NCI-H2227 (cell line): ENCODE measurements around the gene KLHL33.

ENCODE experiments used
- DNase-seq: peaks from one replicate; lab custom pipeline; 2025; ENCODE audit not compliant: unreplicated experiment; lab: John Stamatoyannopoulos, UW

The KLHL33 gene

DNA sequence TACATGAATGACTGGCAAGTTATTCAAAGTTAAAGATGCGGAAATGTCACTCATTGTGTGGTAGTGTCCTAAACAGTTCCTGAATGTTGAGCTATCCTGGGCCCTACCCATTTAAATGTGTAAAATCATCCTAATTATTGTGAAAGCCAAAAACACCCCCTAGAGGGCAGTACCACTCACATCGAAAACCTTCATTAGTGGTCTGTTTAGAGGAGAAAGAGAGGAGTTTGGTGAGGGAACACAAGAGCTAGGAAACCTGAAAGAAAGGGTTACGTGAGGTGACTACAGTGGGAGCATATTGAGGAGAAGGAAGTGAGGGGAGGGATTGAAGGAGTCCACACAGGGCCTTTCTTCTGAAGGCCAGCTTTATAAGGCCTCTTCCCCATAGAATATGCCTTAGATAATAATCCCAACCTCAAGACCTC is 20.2 kb downstream of the KLHL33 start:
- peak; percentile 54 for DNase-seq

DNA sequence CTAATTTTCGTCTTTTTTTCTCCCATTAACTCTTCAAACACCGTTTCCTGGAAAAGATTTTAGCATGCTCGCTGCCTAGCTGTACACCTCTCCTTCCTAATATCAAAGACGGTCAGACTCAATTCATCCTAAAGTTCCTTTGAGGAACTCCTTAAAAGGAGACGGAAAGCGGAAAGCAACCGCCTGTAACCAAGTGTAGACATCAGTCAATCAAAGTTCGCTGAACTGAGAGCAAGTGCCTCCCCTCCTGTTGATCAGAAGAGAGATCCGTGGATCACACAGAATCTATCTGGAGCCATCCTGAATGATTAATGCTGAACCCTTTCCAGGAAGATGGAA is 22.3 kb downstream of the KLHL33 start:
- DNase-seq, result peak; percentile 18

DNA sequence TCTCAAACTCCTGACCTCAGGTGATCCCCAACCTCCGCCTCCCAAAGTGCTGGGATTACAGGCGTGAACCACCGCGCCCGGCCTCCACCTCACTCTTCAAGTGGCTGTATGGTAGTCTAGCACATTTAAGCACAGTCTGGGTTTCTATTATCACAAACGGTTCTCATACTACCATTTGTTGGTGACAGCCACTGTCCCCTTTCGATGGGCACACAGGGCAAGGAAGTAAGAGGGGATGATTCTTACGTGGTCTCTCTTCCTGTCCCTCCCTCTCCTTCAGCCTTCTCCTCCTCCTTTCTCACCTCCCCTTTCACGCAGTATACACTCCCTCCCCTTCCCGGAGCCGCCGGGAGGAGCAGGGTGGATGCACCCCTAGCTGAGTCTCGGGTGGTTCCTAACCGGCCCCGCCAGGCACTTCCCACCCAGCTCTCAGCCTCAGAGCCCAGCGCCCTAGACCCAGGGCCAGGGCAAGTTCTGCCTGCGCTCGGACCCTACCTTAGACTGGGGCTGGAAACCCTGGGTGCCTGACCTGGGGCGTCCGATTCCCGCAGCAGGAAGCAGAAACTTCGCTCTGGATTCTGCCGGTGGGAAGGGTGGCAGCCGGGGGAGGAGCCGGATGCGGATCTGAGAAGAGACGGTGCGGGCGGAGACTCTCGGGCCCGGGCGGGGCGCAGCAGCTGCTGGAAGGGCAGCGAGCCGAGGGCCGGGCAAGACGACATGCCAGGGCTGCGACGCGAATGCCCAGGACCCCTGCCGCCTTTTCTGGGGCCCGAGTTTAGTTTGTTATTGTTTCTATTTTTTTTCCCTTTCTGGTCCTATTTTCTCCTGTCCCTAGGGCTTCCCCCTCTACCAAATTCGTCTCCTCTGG is 22.9 kb downstream of the KLHL33 start, which contains the start of gene TEP1:
TEP1 (minus strand) TSS at position 626 of the 868 bp plus-strand sequence. CDS start 5,062 bp downstream, outside the sequence.
- DNase-seq, result peak; percentile 86

DNA sequence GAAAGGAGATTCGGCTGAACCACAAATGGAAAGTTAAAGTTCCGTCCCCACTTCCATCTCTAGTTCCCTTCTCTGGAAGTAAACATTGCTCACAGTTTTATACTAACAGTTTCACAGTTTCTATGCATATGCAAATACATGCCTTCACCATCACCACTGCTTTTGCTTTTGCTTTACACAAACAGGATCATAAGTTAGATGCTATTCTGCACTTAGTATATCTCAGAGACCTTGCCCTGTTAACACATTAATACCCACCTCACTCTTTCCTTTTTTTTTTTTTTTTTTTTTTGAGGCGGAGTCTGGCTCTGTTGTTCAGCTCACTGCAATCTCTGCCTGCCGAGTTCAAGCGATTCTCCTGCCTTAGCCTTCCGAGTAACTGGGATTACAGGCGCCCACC is 23.6 kb downstream of the KLHL33 start:
- DNase-seq, result no peak

DNA sequence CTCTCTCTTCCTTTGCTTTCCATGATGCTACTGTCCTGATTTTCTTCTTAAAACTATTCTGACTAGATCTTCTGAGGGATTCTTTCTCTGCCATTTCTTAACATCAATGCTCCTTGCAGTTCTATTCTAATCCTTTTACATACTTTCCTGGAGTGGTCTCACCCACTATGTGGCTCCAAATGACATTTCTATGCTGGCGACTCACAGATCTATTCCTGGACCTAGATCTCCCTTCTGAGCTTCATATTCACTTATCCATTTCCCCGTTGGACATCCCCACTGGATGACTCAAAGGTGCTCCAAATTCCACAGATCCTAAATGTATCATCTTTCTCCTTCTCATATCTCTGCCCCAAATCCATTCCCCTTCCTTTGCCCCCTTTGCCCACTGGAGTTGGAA is 26.7 kb downstream of the KLHL33 start:
- no peak for DNase-seq

DNA sequence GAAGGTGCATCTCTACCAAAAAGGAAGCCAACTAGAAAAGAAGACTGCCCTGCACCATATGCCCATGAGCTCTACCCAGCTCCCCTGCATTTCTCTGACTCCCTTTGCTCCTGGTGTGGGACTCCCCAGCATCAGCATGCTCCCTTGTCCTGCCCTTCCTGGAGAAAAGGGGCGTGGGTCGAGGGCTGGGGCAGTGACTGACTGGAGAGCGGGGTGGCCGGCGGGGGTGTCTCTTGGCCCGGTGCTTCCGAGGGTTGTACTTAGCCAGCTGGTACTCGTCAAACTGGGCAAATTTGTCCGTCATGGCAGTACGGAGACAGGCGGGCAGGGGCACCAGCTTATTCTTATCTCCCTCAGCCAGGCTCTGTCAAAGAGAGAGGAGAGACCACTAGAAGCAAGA is 32.4 kb downstream of the KLHL33 start:
- no peak for DNase-seq

DNA sequence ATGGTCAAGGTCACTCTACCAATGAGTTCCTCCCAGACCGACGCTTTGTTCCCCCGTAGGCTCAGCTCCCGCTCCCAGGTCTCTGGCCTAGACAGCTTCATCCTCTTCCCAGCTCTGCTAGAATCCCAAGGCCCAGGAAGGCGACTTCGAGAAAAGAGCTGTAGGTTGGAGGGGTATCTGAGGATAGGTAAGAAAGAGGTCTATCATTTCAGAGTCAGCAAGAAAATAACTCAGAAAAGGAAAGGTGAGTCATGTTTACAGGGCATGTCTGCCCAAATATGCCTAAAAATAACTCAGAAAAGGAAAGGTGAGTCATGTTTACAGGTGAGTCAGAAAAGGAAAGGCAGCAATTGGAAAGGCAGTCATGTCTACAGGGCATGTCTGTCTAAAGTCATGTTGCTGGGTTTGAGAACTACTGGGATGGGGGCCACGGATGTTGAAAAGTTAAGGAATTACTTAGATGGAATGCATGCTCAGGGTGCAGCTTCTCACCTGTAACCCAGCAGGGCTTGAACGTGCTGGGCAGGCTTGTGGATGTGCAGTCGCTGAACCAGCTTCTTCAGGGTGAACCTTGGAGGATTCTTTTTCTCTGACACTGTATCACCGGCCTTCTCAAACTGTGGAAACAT is 34.9 kb downstream of the KLHL33 start:
- DNase-seq, result no peak

DNA sequence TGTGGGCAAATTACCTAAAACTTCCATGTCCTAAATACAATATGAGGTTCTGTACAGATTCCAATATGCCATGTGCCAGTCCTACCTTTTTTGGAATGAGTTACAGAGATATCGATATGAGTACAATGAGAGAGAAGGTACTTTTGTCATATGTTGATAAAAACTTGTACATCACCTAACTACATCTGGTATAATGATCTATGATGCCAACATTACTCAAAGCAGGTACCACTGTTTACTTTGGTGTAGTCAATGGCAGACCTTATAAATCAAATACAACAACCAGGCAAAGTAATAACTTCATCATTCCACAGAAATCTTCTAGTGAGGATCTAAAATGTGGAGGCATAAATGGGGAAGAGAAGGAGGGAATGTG is 35.4 kb downstream of the KLHL33 start:
- no peak for DNase-seq

DNA sequence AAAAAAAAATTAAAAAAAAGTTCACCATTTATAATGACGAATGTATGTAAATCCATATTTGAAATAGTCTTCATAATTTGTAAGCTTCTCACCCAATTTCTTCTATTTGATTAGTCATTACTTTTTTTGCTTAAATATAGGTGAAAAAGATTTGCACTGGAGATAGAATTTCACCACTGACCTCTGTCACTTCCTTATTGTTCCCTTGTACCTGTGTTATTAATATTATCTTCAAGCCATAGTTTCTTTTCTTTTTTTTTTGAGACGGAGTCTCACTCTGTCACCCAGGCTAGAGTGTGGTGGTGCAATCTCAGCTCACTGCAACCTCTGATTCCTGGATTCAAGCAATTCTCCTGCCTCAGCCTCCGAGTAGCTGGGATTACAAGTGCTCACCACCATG is 38.5 kb downstream of the KLHL33 start:
- no peak for DNase-seq

DNA sequence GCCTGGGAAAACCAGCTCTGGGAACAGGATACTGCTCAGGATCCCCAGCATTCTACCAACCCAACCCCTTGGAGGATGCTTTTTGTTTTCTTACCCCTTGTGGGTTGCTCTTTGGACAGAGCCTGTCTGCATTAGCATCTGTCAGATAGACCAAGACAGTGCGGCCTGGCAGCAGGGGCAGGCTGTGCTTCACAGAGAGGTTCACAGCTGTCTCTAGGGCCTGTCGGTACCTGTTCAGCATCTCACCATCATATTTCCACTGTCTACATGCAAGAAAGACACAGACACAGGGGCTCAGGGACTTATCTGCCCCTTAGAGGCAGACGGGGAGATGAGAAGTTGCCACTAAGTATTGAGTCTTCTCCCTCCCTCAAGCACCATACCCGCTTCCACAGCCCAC is 44.5 kb downstream of the KLHL33 start:
- no peak for DNase-seq

DNA sequence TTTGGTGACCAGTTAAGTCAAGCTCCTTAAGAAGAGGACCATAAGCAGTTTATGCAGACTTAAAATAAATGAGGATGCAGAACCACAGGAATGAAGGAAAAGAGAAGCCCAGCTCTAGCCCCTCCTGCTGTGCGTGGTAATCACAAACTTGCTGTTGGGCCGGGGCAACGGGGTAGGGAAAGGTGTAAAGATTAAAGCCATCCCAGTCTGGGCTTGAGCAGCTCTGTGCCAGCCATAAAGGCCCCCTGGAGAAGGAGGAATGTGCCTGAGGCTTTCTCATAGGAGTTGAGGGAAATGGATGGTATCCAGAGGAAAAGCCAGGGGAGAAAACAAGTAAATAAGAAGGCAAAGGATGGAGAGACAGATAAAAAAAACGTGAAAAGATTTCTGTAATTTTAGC is 47.8 kb downstream of the KLHL33 start:
- DNase-seq, result no peak

DNA sequence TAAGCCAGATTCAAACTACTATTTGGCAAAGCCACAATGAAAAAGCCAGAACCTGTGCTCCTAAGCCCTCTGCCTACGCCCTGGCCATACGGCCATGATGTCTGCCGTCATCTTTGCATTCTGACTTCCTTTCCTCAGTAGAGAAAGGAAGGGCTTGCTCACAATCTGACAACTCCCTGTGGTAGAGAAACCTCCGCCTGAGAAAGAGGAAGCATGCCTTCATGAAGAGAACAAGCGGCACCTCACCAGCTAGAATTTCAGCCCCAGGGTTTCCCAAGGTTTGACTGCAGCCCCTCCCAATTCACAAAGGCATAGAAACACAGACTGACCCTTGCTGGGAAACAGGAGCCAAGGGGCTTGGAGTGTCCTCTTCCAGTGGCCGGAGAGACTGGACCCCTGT is 48.4 kb downstream of the KLHL33 start:
- DNase-seq, result no peak

DNA sequence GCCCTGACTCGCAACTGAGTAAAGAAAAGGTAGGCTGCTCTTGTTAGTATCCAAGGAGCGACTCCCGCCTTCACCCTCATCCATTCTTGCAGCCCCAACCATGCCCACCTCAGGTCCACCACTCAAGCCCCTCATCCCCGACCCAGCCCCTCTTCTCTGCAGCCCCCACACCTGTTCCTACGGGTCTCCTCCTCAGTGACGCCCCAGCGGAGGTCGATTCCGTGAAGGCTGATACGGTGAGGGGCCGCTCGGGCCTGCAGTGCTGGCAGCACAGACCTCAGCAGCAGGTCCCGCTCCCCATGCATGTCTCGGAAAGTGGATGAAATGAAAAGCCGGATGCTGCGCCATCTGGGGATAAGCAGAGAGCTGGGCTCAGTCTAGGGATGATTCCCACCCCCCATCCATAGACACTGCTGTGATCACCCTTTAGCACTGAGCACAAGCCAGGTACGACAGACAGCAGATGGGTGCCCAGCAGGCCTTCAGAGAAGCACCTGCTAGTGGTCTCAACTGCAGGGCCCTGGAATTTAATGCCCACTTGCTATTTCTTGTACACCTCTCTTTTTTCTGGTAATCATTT is 49.6 kb downstream of the KLHL33 start:
- no peak for DNase-seq

DNA sequence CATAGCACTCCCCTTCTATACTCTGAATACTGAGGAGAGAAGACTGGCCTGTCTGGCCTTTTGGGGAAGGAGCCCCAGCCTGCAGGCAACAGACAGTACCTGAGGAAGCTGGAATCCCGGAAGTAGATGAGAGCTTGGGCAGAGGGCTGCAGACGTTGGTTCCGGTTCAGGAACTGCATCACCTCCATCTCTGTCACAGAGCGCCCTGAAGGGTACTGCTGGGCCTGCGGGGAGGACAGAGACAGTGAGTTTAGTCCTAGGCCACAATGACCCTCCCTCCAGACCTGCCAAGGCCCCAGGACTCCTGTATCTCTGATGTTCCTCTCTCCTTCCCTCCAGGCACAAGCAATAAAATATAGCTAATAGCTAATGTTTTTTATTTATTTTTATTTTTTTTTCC is 51.1 kb downstream of the KLHL33 start:
- no peak for DNase-seq

DNA sequence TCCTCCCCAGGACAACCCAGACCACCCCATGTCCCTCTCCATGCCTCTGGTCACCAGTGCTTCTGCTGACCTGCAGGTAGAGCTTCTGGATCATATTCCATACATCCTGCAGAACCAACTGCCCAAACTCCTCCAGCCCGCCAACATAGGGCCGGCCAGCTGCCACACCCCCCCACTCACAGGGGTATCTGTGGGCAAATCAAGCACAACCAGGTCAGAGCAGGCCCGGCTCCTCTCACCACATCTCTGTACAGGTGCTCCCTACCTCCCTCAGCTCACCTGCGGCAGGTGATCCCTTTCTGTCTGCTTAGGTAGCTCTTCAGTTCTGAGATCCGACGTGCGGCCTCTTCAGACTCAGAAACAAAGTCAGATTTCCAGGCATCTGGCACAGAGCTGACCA is 51.6 kb downstream of the KLHL33 start:
- no peak for DNase-seq

DNA sequence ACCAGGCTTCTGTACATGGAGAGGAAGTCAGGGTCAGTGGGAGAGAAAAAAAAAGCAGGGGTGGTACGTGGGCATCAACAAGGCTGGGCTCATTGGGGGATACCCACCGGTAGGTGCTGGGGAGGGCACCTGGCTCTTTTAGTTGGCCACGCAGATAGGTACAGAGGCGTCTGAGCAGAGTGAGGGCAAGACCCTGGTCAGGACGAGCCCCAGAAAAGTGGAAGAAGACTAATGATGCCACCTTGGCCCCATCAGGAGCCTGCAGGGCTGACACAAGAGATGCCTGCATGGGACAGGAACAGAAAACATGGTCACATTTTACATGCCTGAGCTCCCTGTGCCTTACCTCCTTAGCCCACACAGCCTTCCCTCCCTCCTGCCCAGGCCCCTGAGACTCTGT is 52.3 kb downstream of the KLHL33 start:
- no peak for DNase-seq

DNA sequence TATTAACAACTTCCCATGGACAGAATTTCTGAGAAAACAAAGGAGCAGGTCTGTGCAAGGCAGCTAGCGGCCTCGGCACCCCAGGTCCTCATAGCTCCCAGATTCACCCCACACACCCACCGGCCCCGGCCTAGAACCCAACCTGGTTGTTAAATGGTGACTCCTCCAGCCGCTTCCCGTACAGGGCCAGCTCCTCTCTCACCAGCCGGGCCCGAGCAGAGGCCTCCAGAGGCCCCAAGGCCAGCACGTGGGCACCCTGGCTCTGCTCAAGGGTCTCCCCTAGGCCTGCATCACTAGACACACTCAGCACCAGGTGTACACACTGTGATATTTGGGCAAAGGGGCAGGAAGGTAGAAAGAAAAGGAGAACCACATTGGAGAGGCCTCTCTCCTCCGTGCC is 52.9 kb downstream of the KLHL33 start:
- no peak for DNase-seq

DNA sequence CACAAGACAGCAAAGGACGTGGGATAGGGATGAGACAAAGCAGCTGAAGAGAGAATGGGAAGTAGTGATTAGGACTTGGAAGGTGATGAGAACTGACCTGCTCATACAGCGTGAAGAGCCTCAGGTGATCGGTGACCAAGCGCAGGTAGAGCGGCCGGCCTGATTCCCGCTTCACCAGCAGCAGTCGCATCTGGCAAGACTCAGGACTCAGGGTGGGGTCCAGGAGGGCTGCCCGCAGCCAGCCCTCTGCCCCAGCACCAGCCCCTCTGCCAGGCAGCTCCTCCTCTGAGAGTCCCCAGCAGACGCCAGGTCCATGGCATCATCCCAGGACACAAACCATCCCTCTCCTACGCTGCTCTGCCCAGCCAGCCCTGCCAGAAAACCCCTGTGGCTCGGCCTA is 53.4 kb downstream of the KLHL33 start:
- no peak for DNase-seq

DNA sequence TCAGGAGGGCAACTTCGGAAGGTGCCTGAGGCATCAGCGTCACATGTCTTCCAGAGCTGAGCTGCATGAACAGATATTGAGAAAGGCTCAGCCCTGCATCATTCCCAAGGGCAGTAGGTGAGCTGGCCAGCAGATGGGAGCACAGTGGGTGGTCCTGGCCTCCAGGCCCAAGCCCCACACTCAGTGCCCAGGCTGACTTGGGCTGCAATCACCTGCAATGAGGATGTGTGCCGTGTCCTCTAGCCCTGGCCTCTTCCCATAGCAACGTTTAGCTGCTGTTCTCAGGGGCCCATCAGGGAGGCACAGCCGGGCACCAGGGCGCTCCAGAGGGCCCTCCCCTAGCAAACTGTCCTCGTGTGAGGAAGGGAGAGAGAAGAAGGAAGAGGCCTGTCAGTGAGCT is 54.6 kb downstream of the KLHL33 start:
- no peak for DNase-seq

DNA sequence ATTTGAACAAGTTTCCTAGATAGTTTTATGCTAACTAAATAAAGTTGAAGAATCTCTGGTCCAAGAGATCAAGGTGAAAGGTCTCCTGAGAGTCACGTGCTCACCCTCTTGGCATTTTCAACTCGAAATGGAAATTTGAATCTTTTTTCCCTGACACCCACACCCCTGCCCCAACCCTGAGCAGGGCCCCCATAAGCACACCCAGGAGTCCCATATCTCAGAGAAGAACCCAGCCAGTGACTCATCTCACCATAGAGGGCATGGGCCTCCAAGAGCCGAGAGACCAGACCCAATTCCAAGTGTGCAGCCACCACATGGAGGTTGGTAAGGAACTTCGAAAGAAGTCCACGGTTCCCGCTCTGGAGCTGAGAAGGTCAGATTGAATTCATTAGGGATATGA is 55.3 kb downstream of the KLHL33 start:
- DNase-seq, result no peak

DNA sequence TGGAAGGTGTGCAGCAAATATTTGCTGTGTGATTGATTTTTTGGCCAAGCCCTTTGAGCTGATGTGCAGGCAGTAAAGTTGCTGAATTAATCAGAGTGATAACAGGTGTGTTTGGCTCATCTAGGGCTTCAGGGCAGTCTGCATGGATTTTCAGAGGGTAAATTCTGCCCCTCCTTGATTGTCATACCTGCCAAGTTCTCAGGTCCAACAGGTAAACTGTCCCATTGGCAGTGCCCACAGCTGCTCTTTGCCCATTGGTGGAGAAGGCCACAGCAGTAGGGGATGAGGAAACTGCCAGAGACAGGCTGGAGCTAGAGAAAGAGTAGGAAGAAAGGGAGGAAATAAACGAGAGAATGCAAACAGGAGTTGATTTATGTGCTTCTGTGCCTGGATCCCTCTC is 56.2 kb downstream of the KLHL33 start:
- no peak for DNase-seq

DNA sequence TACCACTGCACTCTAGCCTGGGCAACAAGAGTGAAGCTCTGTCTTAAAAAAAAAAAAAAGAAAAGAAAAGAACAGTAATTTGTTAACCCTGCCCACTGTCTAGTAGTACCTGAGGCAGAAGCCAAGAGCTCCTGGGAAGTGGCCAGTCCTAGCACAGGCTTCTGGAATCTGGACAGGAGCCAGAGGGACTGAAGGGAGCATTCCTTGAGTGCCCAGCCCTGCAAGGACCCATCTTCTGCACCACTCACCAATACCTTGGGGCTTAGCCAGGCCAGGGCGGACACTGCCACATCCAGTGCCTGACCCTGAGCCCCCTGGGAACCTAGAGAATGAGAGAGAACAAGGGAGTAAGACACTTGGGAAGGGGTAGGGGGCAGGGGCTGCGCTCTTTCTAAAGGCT is 58.8 kb downstream of the KLHL33 start:
- DNase-seq, result no peak
